HT-29 (cell line): ENCODE results near the gene SPRR2B. TPM values are rescaled to one million over a fixed set of nuclear protein-coding genes. Genes with fewer than 3 reads are reported as not detected.
"Not testable (repeated sequence)": the region's sequence is repeated elsewhere in the genome, so short reads cannot be mapped to it uniquely, and the experiment has no call there.

Experiments
- DNase-seq: peaks from one replicate; pipeline ENCODE4 v3.0.0-alpha.2; 2015; ENCODE audit warnings: low spot score
- small RNA-seq: library from RNA; depleted of rRNA; stranded (forward); fragments of <200 nt; gene quantifications from one replicate; pipeline ENCODE3, GENCODE V24; 2014
- total RNA-seq: library from RNA; depleted of rRNA; stranded (reverse); fragments of >200 nt; shearing (Covaris generic); gene quantifications from 2 replicates; pipeline ENCODE4 v1.2.3, GENCODE V29; 2014; rRNA removed

Gene SPRR2B
- total RNA-seq, 1 experiment from 2014 or later = not detected

DNA sequence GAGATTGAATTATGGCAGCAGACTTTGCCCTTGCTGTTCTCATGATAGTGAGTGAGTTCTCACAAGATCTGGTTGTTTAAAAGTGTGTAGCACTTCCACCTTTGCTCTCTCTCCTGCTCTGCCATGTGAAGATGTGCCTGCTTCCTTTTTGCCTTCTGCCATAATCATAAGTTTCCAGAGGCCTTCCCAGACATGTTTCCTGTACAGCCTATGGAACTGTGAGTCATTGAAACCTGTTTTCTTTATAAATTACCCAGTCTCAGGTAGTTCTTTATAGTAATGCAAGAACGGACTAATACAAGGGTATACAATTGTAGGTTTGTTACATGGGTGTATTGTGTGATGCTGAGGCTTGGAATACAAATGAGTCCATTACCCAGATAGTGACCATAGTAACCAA, 36.2 kb downstream of the SPRR2B start:
- no peak for DNase-seq

DNA sequence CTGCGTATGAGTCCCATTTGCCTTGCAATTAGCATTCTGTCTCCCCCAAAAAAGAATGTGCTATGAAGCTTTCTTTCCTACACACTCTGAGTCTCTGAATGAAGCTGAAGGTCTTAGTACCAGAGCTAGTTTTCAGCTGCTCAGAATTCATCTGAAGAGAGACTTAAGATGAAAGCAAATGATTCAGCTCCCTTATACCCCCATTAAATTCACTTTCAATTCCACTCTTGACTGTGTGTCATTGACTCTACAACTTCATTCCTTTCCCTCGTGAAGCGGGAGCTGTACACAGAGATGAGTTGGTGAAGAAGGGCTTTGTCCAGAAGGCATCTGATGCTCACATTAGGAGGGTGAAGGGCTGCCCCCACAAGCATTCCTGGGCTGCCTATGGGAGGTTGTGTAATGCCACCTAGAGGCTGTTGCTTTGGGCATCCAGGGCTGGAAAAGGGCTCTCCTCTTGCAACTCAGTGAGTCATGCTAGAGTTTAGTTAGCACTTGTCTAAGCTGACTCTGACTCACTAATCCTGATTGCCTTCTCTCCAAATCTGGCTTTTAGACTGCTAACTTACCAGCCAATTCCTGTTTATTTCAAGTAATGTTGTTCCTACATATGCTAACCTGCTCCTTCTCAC, 38.6 kb downstream of the SPRR2B start:
- peak; percentile 69 for DNase-seq

DNA sequence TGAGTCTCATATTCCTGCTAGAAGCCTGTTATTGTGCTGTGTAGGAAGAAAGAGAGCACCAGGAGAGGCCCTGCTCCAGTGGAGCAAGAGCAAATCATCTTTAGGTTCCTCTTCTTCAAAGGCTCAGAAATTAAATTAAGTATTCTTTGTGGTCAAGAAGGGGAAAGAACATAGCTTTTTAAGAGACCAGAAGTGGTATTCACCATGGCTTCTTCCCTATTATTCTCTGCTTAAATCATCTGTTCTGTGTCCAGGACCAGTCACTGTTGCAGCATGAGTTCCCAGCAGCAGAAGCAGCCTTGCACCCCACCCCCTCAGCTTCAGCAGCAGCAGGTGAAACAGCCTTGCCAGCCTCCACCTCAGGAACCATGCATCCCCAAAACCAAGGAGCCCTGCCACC, 39.3 kb downstream of the SPRR2B start:
- no peak for DNase-seq

DNA sequence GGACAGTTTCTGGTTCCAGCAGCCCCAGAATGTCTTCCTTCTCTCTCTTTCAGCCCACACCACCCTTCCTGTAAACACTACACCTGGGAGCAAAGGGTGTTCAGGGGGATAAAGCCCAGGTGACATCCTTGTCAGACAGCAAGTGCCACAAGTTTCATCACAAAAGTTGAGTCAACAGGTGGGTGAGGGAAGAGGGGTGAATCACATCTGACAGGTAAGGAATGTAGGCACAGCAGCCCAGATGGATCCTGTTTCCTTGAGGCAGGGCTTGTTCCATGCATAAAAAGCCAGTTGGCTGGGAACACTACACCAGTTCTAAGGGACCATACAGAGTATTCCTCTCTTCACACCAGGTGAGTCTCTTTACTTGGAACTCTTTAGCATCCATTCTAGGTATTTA, 40.5 kb downstream of the SPRR2B start, which contains the start of gene SPRR1B:
SPRR1B (plus strand) TSS at position 309 of the 400 bp plus-strand sequence. CDS start 1,143 bp downstream, outside the sequence.
- peak; percentile 4 for DNase-seq

DNA sequence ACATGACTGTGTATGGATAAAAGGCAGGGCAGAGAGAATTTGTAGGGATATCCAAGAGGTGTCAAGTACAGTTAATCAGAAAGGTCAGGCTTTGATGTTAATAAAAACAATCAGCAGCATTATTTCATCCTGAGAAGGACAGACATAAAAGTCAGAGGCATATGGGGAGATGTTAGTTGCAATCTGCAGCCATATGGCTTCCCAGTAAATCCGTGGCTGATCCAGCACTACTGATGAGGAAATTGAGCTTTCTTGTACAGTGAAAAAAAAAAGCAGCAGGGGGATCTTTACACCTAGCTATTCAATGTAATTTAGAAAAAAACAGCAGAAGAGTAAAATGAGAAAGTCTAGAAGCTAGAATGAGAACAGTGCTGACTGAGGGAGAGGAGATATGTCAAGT, 42.6 kb downstream of the SPRR2B start:
- DNase-seq = no peak

DNA sequence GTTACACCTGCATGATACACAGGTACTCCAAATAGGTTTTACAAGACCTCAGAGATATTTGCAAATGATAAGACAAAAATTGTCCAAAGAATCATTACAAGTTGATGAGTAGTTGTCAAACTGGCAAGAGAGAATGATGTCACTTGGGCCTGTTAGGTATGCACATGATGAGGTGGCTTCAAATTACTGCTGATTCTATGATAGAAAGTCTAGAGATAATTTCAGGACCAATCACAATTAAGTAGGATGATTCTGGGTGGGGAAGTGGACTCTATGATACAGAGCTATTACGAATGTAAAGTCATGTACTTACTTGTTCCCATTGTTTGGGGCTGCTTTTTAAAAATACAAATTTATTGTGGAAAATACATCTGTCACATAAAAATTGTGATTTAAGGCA, 45.6 kb downstream of the SPRR2B start:
- DNase-seq = no peak

DNA sequence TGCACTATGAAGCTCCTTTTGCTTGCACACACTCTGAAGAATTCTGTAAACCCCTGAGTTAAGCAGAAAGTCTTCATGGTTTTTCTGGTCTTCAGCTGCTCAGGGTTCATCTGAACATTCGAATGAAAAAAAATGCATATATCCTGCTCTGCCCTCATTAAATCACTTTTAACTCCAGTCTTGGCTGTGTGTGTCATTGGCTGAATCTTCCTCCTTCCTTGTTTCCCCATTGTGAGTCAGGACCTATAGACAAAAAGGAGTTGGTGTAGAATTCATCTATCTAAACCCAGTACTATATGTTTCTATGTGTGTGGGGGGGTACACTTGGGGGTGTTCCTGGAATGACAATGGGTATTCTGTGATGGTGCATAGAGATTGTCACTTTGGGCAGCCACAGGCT, 47.0 kb downstream of the SPRR2B start:
- DNase-seq = no peak

DNA sequence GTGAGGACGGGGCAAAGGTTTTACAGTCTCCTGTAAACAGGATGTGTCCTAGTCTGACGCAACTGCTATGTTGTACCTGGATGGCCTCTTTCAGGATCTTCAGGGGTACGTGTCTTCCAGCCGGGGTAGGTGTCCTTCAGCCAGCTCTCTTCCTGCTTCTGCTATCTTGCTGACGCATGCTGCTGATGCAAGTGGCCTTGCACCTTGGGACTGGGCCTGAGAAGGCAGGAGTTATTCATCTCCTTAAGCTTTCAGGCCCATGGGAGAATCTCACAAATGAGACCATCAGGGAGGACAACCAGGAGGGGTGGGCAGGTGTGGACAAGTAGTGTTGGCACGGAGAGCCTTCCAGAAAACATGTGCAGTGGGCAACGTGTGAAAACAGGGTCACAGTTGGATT, 48.3 kb downstream of the SPRR2B start:
- no peak for DNase-seq

DNA sequence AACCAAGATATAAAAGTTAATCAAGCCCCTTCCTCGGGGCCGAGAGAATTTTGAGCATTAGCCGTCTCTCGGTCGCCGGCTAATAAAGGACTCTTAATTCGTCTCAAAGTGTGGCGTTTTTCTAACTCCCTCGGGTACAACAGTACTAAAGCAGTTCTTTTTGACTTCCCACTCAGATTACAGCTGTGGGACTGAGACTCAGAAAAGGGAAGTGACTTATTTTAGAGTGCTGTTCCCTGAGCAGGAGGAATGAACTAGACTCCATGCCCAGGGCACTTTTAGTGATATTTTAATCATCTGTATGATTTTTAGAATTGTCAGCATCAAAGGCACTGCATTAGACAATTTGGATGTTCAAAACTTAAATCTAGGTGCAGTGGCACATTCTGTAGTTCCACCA, 49.1 kb downstream of the SPRR2B start:
- DNase-seq = not testable (repeated sequence)

DNA sequence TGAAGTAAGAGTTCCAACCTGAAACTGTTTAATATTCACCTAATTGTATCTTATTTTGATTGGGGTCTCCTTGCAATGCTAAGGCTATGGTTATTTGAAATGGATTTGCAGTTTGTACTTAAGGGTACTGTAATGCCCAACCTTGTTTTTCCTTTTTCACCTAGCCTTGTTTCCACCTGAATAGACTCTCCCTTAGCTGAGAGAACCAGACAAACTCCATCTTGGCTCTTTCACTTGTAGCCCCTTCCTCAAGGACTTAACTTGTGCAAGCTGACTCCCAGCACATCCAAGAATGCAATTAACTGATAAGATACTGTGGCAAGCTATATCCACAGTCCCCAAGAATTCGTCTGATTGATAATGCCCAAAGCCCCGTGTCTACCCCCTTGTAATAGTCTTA, 49.6 kb downstream of the SPRR2B start:
- DNase-seq = not testable (repeated sequence)

Small RNA genes within 50 kb of the gene (small RNA-seq; reads per million reads assigned to genes)
- not detected for gene AL356867.1

Other genes starting within 250 kb of the SPRR2B start
- not detected in 2 replicates for gene LCE1A, start 244.1 kb downstream of the SPRR2B start, total RNA-seq
- gene LCE6A, start 228.8 kb downstream of the SPRR2B start, total RNA-seq = not detected in 2 replicates
- gene LCE7A, start 211.6 kb downstream of the SPRR2B start, total RNA-seq = not detected in 2 replicates
- not detected in 2 replicates for gene SMCP, start 193.3 kb downstream of the SPRR2B start, total RNA-seq
- 2.0 and 2.2 TPM in 2 replicates for gene IVL, start 163.1 kb downstream of the SPRR2B start, total RNA-seq
- gene SPRR5, start 124.4 kb downstream of the SPRR2B start, total RNA-seq = not detected in 2 replicates
- gene SPRR4, start 101.0 kb downstream of the SPRR2B start, total RNA-seq = not detected in 2 replicates
- gene SPRR1A, start 87.5 kb downstream of the SPRR2B start, total RNA-seq = not detected in 2 replicates
- 0.10 and 0.20 TPM in 2 replicates for gene SPRR3, start 69.9 kb downstream of the SPRR2B start, total RNA-seq
- gene SPRR1B, start 40.4 kb downstream of the SPRR2B start, total RNA-seq = 0.57 and 1.9 TPM in 2 replicates
- not detected in 2 replicates for gene SPRR2D, start 30.5 kb downstream of the SPRR2B start, total RNA-seq
- not detected in 2 replicates for gene SPRR2A, start 14.1 kb downstream of the SPRR2B start, total RNA-seq
- gene SPRR2E, start 22.9 kb upstream of the SPRR2B start, total RNA-seq = not detected in 2 replicates
- not detected in 2 replicates for gene SPRR2F, start 41.9 kb upstream of the SPRR2B start, total RNA-seq
- not detected in 2 replicates for gene SPRR2G, start 79.3 kb upstream of the SPRR2B start, total RNA-seq
- not detected in 2 replicates for gene LELP1, start 131.8 kb upstream of the SPRR2B start, total RNA-seq
- not detected in 2 replicates for gene PRR9, start 146.0 kb upstream of the SPRR2B start, total RNA-seq
- not detected in 2 replicates for gene LORICRIN, start 188.1 kb upstream of the SPRR2B start, total RNA-seq
- gene PGLYRP3, start 241.3 kb upstream of the SPRR2B start, total RNA-seq = not detected in 2 replicates